GM12892 (cell line): ENCODE data around the gene ZNF37A.
"Not testable (repeated sequence)": the region's sequence is repeated elsewhere in the genome, so short reads cannot be mapped to it uniquely, and the experiment has no call there.

Experiments
- DNase-seq: peaks from one replicate; pipeline ENCODE4 v3.0.0; 2011; ENCODE audit not compliant: insufficient read length
- FAIRE-seq: peaks from 2 replicates; lab custom pipeline; 2011; peaks lifted over from hg19 to GRCh38; lab: Jason Lieb, UNC
- POLR2A ChIP-seq: IDR thresholded peaks from 2 replicates; pipeline ENCODE4 v1.6.1; 2011; ENCODE audit warnings: low read depth, low read length, control low read depth
- POLR2AphosphoS5 ChIP-seq: IDR thresholded peaks from 2 replicates; pipeline ENCODE4 v1.6.1; 2011; ENCODE audit warnings: low read depth, low read length, control low read depth
- TAF1 ChIP-seq: IDR thresholded peaks from 2 replicates; pipeline ENCODE4 v1.6.1; 2011; ENCODE audit warnings: low read depth, mild to moderate bottlenecking, control low read depth, low read length, borderline replicate concordance

ZNF37A gene

GRCh38 chr10:38094927-38095574 lies 914 bp downstream of the ZNF37A start:
- FAIRE-seq (no peak), DNase-seq (peak; percentile 8)
- no peak for TF ChIP-seq POLR2AphosphoS5
- no peak for TF ChIP-seq POLR2A
- no peak for TF ChIP-seq TAF1

DNA sequence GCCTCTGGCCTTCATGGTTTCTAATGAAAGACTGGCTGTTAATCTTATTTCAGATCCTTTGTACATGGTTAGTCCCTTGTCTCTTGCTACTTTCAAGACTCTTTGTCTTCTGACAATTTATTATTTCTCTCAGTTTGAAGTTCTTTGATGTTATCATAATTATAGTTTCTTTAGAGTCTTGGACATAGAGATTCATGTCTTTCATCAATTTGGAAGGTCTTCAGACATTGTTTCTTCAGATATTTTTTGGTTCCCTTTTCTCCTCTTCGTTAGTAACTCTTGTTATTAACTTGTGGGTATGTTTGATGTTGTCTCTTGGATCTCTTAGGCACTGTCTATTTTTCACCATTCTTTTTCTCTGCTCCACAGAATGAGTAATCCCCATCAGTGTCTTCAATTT lies 8.7 kb downstream of the ZNF37A start:
- TF ChIP-seq POLR2AphosphoS5 = no peak
- no peak for TF ChIP-seq TAF1
- TF ChIP-seq POLR2A = no peak
- FAIRE-seq = no peak
- no peak for DNase-seq

DNA sequence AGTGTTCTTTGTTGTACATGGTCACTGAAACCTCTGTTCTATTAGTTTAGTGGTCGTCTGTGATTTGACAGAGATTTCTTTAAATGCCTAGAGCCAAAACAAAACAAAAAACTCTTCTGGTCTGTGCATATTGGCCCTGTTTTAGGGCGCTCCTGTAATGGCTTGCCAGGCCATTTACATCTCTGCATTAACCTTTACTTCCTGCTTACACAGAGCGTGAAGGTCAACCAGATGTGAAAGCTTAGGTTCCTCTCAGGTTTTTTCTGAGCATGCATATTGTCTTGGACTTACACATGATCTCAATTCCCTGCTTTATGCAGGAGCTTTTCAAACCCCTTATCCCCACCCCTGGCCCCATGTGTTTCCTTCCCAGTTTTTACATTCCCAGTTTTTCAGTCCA lies 9.6 kb downstream of the ZNF37A start:
- DNase-seq (no peak), FAIRE-seq (no peak)
- TF ChIP-seq TAF1 (no peak), POLR2A (no peak)

- no peak for TF ChIP-seq POLR2AphosphoS5
- TF ChIP-seq POLR2A = no peak
- no peak for TF ChIP-seq TAF1
- no peak for FAIRE-seq
- no peak for DNase-seq
These were observed 18.0 kb downstream of the ZNF37A start for GRCh38 chr10:38112159-38112558.

DNA sequence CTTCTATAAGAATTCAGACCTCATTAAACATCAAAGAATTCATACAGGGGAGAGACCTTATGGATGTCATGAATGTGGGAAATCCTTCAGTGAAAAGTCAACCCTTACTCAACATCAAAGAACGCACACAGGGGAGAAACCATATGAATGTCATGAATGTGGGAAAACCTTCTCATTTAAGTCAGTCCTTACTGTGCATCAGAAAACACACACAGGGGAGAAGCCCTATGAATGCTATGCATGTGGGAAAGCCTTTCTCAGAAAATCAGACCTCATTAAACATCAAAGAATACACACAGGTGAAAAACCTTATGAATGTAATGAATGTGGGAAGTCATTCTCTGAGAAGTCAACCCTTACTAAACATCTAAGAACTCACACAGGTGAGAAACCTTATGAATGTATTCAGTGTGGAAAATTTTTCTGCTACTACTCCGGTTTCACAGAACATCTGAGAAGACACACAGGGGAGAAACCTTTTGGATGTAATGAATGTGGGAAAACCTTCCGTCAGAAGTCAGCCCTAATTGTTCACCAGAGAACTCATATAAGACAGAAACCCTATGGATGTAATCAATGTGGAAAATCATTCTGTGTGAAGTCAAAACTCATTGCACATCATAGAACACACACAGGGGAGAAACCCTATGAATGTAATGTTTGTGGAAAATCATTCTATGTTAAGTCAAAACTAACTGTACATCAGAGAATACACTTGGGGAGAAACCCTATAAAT lies 24.1 kb downstream of the ZNF37A start:
- TF ChIP-seq TAF1 (no peak), POLR2A (no peak), POLR2AphosphoS5 (no peak)
- DNase-seq (no peak), FAIRE-seq (no peak)

DNA sequence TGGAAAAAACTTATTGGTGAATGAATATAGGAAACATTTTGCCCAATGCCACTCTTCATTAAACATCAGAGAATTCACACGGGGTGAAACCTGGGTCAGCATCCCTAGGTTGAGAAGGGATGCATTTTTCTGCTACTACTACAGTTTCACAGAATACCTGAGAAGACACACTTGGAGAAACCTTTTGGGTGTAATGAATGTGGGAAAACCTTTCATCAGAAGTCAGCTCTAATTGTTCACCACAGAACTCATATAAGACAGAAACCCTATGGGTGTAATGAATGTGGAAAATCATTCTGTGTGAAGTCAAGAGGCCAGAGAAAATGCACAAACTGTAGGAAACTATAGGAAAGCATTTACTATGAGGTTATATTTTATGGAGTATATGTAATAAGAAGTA lies 24.9 kb downstream of the ZNF37A start:
- no peak for TF ChIP-seq POLR2A
- no peak for DNase-seq
- FAIRE-seq = no peak

- DNase-seq = no peak
- TF ChIP-seq POLR2A = no peak
- TF ChIP-seq TAF1 = no peak
- TF ChIP-seq POLR2AphosphoS5 = no peak
- no peak for FAIRE-seq
These were observed 33.7 kb downstream of the ZNF37A start for GRCh38 chr10:38127812-38128211.

DNA sequence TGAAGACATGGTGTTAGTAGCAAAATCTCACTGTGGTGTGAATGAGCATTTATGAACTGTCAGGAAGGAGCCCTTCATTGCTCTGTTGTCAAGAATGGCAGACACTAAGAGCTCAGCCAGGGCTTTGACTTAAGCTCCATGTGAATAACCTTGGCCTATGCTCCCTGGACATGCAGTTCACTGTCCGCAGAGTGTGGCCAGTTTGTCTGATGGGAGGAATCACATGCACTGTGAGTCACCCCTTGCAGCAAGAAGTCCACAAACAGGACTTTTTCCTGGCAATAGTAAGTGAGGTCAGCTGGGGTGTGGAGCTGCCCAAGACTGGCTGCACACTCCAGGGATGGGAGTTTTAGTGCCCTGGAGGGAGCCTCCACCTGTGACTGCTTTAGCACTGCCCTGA lies 49.5 kb downstream of the ZNF37A start:
- DNase-seq (no peak), FAIRE-seq (no peak)
- TF ChIP-seq POLR2AphosphoS5 (no peak), POLR2A (no peak), TAF1 (no peak)

- TF ChIP-seq POLR2A (no peak), TAF1 (no peak), POLR2AphosphoS5 (no peak)
- DNase-seq (no peak), FAIRE-seq (no peak)
These were observed 52.6 kb downstream of the ZNF37A start for GRCh38 chr10:38146579-38147333.

- FAIRE-seq (no peak), DNase-seq (no peak)
- TF ChIP-seq POLR2AphosphoS5 = no peak
- no peak for TF ChIP-seq TAF1
- no peak for TF ChIP-seq POLR2A
These were observed 53.5 kb downstream of the ZNF37A start for GRCh38 chr10:38147686-38148085.

DNA sequence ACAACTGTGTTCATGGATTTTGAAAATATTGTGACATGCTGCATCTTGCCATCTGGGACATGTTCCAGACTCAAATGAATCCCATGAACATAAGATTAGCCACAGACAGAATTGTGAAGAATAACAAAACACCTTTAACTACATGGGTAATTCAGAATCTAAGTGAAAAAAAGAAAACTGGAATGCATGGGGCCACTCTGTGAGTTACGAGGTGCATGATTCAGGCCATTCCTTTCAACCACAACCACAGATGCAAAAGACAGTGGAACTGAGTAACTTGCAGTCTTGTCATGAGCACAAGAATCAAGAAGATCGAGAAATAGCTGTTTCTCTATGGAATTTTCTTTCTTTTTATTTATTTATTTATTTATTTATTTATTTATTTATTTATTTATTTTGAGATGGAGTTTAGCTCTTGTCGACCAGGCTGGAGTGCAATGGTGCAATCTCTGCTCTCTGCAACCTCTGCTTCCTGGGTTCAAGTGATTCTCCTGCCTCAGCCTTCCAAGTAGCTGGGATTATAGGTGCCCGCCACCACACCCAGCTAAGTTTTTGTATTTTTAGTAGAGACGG lies 56.8 kb downstream of the ZNF37A start:
- not testable (repeated sequence) for DNase-seq, FAIRE-seq
